SK-N-SH (cell line): ENCODE data around the gene CHGA. TPM values are rescaled to one million over a fixed set of nuclear protein-coding genes. Genes with fewer than 3 reads are reported as not detected.

Source experiments
- CTCF ChIA-PET: fragments of 300-600, 350-600 bp; formaldehyde crosslinking; extraction: SDS; loops from one replicate; lab custom pipeline; 2021; lab: Yijun Ruan, JAX
- POLR2A ChIA-PET: fragments of 350-600 bp; sonication (Branson Sonifier 250); formaldehyde crosslinking; extraction: SDS; loops from one replicate; lab custom pipeline; 2020; ENCODE audit warnings: antibody characterized with exemption, inconsistent platforms; lab: Yijun Ruan, JAX
- DNase-seq: peaks from one replicate; pipeline ENCODE4 v3.0.0; 2012
- H2AFZ ChIP-seq: fragments of 200-600 bp; sonication (generic); 2 replicates; pipeline ENCODE4 v1.8.1; 2016; ENCODE audit warnings: antibody characterized with exemption, mild to moderate bottlenecking, low read depth
- H3F3A ChIP-seq: fragments of 200-600 bp; sonication (generic); replicated peaks from 2 replicates; pipeline ENCODE3; 2016; ENCODE audit warnings: antibody characterized with exemption, mild to moderate bottlenecking; ENCODE audit not compliant: insufficient read depth
- H3K27ac ChIP-seq, 2 experiments: fragments of 200-500 bp in 1 of 2; fragments of 200-600 bp in 1 of 2; sonication (Bioruptor generic) in 1 of 2; sonication (generic), shearing (Covaris generic) in 1 of 2; 2 replicates each; pipeline versions ENCODE4 v1.5.1 to v1.6.1; 2014 to 2016; ENCODE audit warnings: low read depth in 2 of 2, inconsistent platforms in 1 of 2, low read length in 1 of 2, mild to moderate bottlenecking in 1 of 2, mixed read lengths in 1 of 2
- H3K27me3 ChIP-seq: fragments of 200-600 bp; sonication (generic), shearing (Covaris generic); 2 replicates; pipeline ENCODE4 v1.6.1; 2016; ENCODE audit warnings: mixed run types; ENCODE audit not compliant: insufficient read depth
- H3K36me3 ChIP-seq, 2 experiments: fragments of 200-500 bp in 1 of 2; fragments of 200-600 bp in 1 of 2; sonication (Bioruptor generic) in 1 of 2; sonication (generic) in 1 of 2; replicated peaks in 1 of 2; 2 replicates each; pipeline versions ENCODE3 to v1.5.1; 2014 to 2016; ENCODE audit warnings: low read length in 1 of 2, mild to moderate bottlenecking in 1 of 2; ENCODE audit not compliant: insufficient read depth in 2 of 2, control insufficient read depth in 1 of 2
- H3K4me1 ChIP-seq, 2 experiments: fragments of 200-500 bp in 1 of 2; fragments of 200-600 bp in 1 of 2; sonication (Bioruptor generic) in 1 of 2; sonication (generic), shearing (Covaris generic) in 1 of 2; 2 replicates each; pipeline versions ENCODE4 v1.5.1 to v1.6.1; 2014 to 2016; ENCODE audit warnings: low read depth in 1 of 2, low read length in 1 of 2, mixed run types in 1 of 2; ENCODE audit not compliant: insufficient read depth in 2 of 2, control insufficient read depth in 1 of 2
- H3K4me2 ChIP-seq: fragments of 200-600 bp; sonication (generic), shearing (Covaris generic); 2 replicates; pipeline ENCODE4 v1.6.1; 2017; ENCODE audit warnings: mixed run types
- H3K4me3 ChIP-seq, 2 experiments: fragments of 200-500 bp in 1 of 2; fragments of 200-600 bp in 1 of 2; sonication (Bioruptor generic) in 1 of 2; sonication (generic), shearing (Covaris generic) in 1 of 2; 2 replicates each; pipeline versions ENCODE4 v1.5.1 to v1.8.1; 2014 to 2016; ENCODE audit warnings: low read depth in 2 of 2, inconsistent platforms in 1 of 2, low read length in 1 of 2, mild to moderate bottlenecking in 1 of 2, mixed read lengths in 1 of 2, moderate library complexity in 1 of 2
- H3K79me2 ChIP-seq: fragments of 200-600 bp; sonication (generic); 2 replicates; pipeline ENCODE4 v1.8.1; 2017; ENCODE audit warnings: mild to moderate bottlenecking; ENCODE audit not compliant: insufficient read depth
- H3K9ac ChIP-seq: fragments of 200-600 bp; sonication (generic); 2 replicates; pipeline ENCODE4 v1.6.1; 2017; ENCODE audit warnings: mixed run types
- H3K9me2 ChIP-seq: fragments of 200-600 bp; sonication (generic); 2 replicates; pipeline ENCODE4 v1.6.1; 2017; ENCODE audit warnings: mixed run types
- H3K9me3 ChIP-seq: fragments of 200-600 bp; sonication (generic); 2 replicates; pipeline ENCODE4 v1.6.1; 2017; ENCODE audit warnings: mixed run types, mild to moderate bottlenecking, moderate library complexity
- H4K20me1 ChIP-seq: fragments of 200-600 bp; sonication (generic); 2 replicates; pipeline ENCODE4 v1.6.1; 2017; ENCODE audit warnings: mild to moderate bottlenecking, mixed run types; ENCODE audit not compliant: insufficient read depth
- CHD2 ChIP-seq: fragments of 150-350 bp; IDR thresholded peaks from 2 replicates; pipeline ENCODE4 v1.6.1; 2018; ENCODE audit warnings: low read length; ENCODE audit not compliant: partially characterized antibody
- EZH2phosphoT487 ChIP-seq: fragments of 200-600 bp; sonication (generic); IDR thresholded peaks from 2 replicates; pipeline ENCODE4 v1.6.1; 2017; ENCODE audit warnings: low read depth, mixed run types, mild to moderate bottlenecking, antibody characterized with exemption, moderate library complexity, borderline replicate concordance
- FOSL2 ChIP-seq: IDR thresholded peaks from 2 replicates; pipeline ENCODE4 v1.4.0; 2012; ENCODE audit warnings: low read depth, mild to moderate bottlenecking, moderate library complexity, borderline replicate concordance
- GABPA ChIP-seq: IDR thresholded peaks from 2 replicates; pipeline ENCODE4 v1.4.0; 2012; ENCODE audit warnings: low read depth, mild to moderate bottlenecking
- GATA2 ChIP-seq: sonication (generic); formaldehyde crosslinking; IDR thresholded peaks from 2 replicates; pipeline ENCODE4 v1.5.0; 2020; ENCODE audit warnings: mild to moderate bottlenecking, missing genetic modification reagents
- MEF2A ChIP-seq: IDR thresholded peaks from 2 replicates; pipeline ENCODE4 v1.4.0; 2012; ENCODE audit warnings: low read depth, borderline replicate concordance
- NFIC ChIP-seq: IDR thresholded peaks from 2 replicates; pipeline ENCODE4 v1.4.0; 2012; ENCODE audit warnings: borderline replicate concordance
- NRF1 ChIP-seq: IDR thresholded peaks from 2 replicates; pipeline ENCODE4 v1.6.1; 2012; ENCODE audit warnings: low read depth, mild to moderate bottlenecking, low read length
- RAD21 ChIP-seq: IDR thresholded peaks from 2 replicates; pipeline ENCODE4 v1.6.1; 2012; ENCODE audit warnings: mild to moderate bottlenecking, low read length
- RCOR1 ChIP-seq: fragments of 150-350 bp; IDR thresholded peaks from 2 replicates; pipeline ENCODE4 v1.6.1; 2017; ENCODE audit warnings: antibody characterized with exemption, low read length
- RFX5 ChIP-seq: IDR thresholded peaks from 2 replicates; pipeline ENCODE4 v1.6.1; 2012; ENCODE audit warnings: mild to moderate bottlenecking, improper control_type of control experiment, low read length
- RXRA ChIP-seq: IDR thresholded peaks from 2 replicates; pipeline ENCODE4 v1.4.0; 2012; ENCODE audit warnings: low read depth, mild to moderate bottlenecking, borderline replicate concordance
- TAF1 ChIP-seq: IDR thresholded peaks from 2 replicates; pipeline ENCODE4 v1.6.1; 2012; ENCODE audit warnings: low read depth, mild to moderate bottlenecking, low read length, moderate library complexity, borderline replicate concordance
- TCF12 ChIP-seq: IDR thresholded peaks from 2 replicates; pipeline ENCODE4 v1.4.0; 2012
- USF2 ChIP-seq: fragments of 150-350 bp; IDR thresholded peaks from 2 replicates; pipeline ENCODE4 v1.6.1; 2017; ENCODE audit warnings: antibody characterized with exemption, low read length, low read depth, borderline replicate concordance
- YY1 ChIP-seq: IDR thresholded peaks from 2 replicates; pipeline ENCODE4 v1.4.0; 2012; ENCODE audit warnings: low read depth, mild to moderate bottlenecking
- WGBS: methylation state at CpG from one replicate; pipeline ENCODE4 v1.1.6; 2017; ENCODE audit warnings: low lambda C conversion rate; 5-methylcytosine and 5-hydroxymethylcytosine counted together
- polyA plus RNA-seq, 3 experiments: library from polyadenylated mRNA; depleted of rRNA; stranded (reverse); fragments of >200 nt; gene quantifications; 2 replicates each; pipeline ENCODE4 v1.2.3, GENCODE V29; 2012
- TF ChIP-seq, protein P1 (sequence below): IDR thresholded peaks from 2 replicates; pipeline ENCODE4; 2012
- TF ChIP-seq, protein P2 (sequence below): IDR thresholded peaks from 2 replicates; pipeline ENCODE4 v1.4.0; 2012; ENCODE audit warnings: low read depth

Gene CHGA
- polyA plus RNA-seq, 1 of the 3 experiments (the other 2 are of a cell fraction) = 5.6 TPM

DNA sequence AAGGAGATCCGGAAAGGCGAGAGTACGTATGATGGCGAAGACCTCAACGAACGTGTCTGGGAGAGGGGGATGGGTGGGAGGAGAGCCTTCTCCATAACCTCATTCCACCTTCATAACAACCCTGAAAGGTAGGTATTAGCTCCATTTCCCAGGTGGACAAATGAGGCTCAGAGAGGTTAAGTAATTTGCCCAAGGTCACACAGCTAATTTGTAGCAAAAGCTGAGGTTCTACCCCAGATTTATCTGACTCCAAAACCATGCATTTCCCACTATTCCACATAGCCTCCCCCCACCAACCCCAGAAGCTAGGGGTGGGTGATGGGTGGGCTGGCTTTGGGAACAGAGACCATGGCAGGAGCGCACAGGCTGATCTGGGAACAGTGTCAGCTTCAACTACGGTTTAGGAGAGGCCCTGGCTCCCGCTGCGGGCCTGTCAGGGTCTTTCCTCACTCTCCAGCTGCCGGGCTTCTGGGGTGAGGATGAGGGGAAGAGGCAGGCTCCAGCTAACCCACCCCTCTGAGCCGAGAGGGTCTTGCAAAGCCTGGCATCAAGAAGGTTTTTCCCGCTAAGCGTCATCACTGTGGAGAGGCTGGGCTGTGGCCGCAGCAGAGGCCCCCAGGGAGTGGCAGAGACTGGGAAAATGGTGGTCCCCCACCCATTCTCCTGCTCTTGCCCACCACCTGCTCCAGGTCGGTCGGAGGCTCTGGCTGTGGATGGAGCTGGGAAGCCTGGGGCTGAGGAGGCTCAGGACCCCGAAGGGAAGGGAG lies 8.9 kb downstream of the CHGA start:
- H3K4me1 ChIP-seq = peaks cover 0 to 76% of the 10 kb centered on the region in 2 experiments; a peak in 2 of 4 replicates
- no peaks in the 10 kb centered on the region for H3K9me3 ChIP-seq
- no peak overlapping the region for H3K4me2 ChIP-seq
- peak overlapping the region in 1 of 2 experiments; percentile 72; a peak in 1 of 4 replicates for H3K27ac ChIP-seq
- no peaks in the 10 kb centered on the region for H3K27me3 ChIP-seq
- ChIA-PET POLR2A (interaction anchor here (0.7 to 5.3 kb wide), 11 partner anchors 8 to 536 kb away, joined by 3 to 141 read pairs (median 3); partner anchors contain the start of gene CHGA), CTCF (interaction anchor here (0.6 to 4.0 kb wide), 6 partner anchors 34 to 825 kb away, joined by 3 to 34 read pairs (median 4); partner anchors contain the start of gene ATXN3)
- H2AFZ ChIP-seq = no peak overlapping the region
- no peaks in the 10 kb centered on the region for H3F3A ChIP-seq
- no peak for DNase-seq
- H3K4me3 ChIP-seq = no peak overlapping the region
- no peaks in the 10 kb centered on the region for H3K79me2 ChIP-seq
- no peak for TF ChIP-seq GABPA
- no peak for TF ChIP-seq YY1
- TF ChIP-seq GATA2 (CRISPR knock-in tag) = no peak
- TF ChIP-seq MEF2A = no peak
- peak; percentile 16 for TF ChIP-seq CHD2
- no peak for TF ChIP-seq RFX5
- H3K9me2 ChIP-seq = no peaks in the 10 kb centered on the region
- WGBS = 92% methylated on average over 18 of the region's 18 CpGs
- H4K20me1 ChIP-seq = no peaks in the 10 kb centered on the region
- H3K9ac ChIP-seq = no peak overlapping the region
- peaks cover 0 to 2% of the 10 kb centered on the region in 2 experiments for H3K36me3 ChIP-seq

GRCh38 chr14:92932448-92933395 lies 9.8 kb downstream of the CHGA start:
- WGBS = 86% methylated on average over 17 of the region's 35 CpGs
- Histone ChIP-seq H3K36me3 (peaks cover 0 to 2% of the 10 kb centered on the region in 2 experiments), H3K9me2 (no peaks in the 10 kb centered on the region), H3K79me2 (no peaks in the 10 kb centered on the region), H3K4me3 (no peak overlapping the region), H3F3A (no peaks in the 10 kb centered on the region), H3K27me3 (no peaks in the 10 kb centered on the region), H3K4me1 (peaks cover 0 to 67% of the 10 kb centered on the region in 2 experiments; a peak in 1 of 4 replicates), H4K20me1 (no peaks in the 10 kb centered on the region), H3K9ac (no peak overlapping the region), H3K4me2 (no peak overlapping the region), H3K9me3 (no peaks in the 10 kb centered on the region), H3K27ac (peak overlapping the region in 1 of 2 experiments; percentile 72; a peak in 2 of 4 replicates), H2AFZ (no peak overlapping the region)
- TF ChIP-seq RXRA = no peak
- TF ChIP-seq, protein P1, sequence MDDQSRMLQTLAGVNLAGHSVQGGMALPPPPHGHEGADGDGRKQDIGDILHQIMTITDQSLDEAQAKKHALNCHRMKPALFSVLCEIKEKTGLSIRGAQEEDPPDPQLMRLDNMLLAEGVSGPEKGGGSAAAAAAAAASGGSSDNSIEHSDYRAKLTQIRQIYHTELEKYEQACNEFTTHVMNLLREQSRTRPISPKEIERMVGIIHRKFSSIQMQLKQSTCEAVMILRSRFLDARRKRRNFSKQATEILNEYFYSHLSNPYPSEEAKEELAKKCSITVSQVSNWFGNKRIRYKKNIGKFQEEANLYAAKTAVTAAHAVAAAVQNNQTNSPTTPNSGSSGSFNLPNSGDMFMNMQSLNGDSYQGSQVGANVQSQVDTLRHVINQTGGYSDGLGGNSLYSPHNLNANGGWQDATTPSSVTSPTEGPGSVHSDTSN = no peak
- no peak for TF ChIP-seq CHD2
- no peak for TF ChIP-seq GATA2 (CRISPR knock-in tag)
- no peak for TF ChIP-seq RAD21
- TF ChIP-seq NRF1 = no peak
- no peak for TF ChIP-seq FOSL2
- no peak for TF ChIP-seq NFIC
- TF ChIP-seq USF2 = no peak
- TF ChIP-seq TAF1 = no peak
- TF ChIP-seq GABPA = no peak
- no peak for TF ChIP-seq RCOR1
- TF ChIP-seq RFX5 = no peak
- TF ChIP-seq TCF12 = no peak
- no peak for TF ChIP-seq MEF2A
- TF ChIP-seq, protein P2, sequence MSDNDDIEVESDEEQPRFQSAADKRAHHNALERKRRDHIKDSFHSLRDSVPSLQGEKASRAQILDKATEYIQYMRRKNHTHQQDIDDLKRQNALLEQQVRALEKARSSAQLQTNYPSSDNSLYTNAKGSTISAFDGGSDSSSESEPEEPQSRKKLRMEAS = no peak
- TF ChIP-seq EZH2phosphoT487 = no peak
- CTCF ChIA-PET = interaction anchor here (0.7 to 4.0 kb wide), 8 partner anchors 9 to 200 kb away, joined by 3 to 34 read pairs (median 4); no protein-coding TSS in a partner anchor
- DNase-seq = no peak
- POLR2A ChIA-PET = interaction anchor here (0.6 to 5.3 kb wide), 15 partner anchors 9 to 537 kb away, joined by 3 to 141 read pairs (median 3); partner anchors contain the start of gene CHGA
